ENCODE results near the gene KAT8. TPM values are rescaled to one million over a fixed set of nuclear protein-coding genes. Genes with fewer than 3 reads are reported as not detected.

KAT8 gene
- total RNA-seq, 4 donors from 2014 or later: 62.3 to 100 (median 69.8) TPM

GRCh38 chr16:31133046-31133501, 15.6 kb downstream of the KAT8 start:
- no peak overlapping the region for H3K27ac ChIP-seq
- no peak overlapping the region for H3K4me3 ChIP-seq
- 88% methylated on average over 6 of the region's 6 CpGs for WGBS
- no peaks in the 10 kb centered on the region for H3K9me3 ChIP-seq
- TF ChIP-seq EP300 (IDR thresholded peaks at IDR 0.05): no peak
- no peak for TF ChIP-seq CTCF (IDR thresholded peaks at IDR 0.05)
- no peak for TF ChIP-seq POLR2AphosphoS5 (IDR thresholded peaks at IDR 0.05)
- no peak for TF ChIP-seq POLR2A (IDR thresholded peaks at IDR 0.05)
- peaks cover 29% of the 10 kb centered on the region for H3K36me3 ChIP-seq
- no peaks in the 10 kb centered on the region for H3K27me3 ChIP-seq
- peaks cover 68% of the 10 kb centered on the region for H3K4me1 ChIP-seq
- no peak for DNase-seq (ENCODE audit: low spot score in 2 of 2)

- 29% methylated on average over 5 of the region's 5 CpGs for WGBS
- Histone ChIP-seq H3K27ac (no peak overlapping the region), H3K36me3 (peaks cover 26% of the 10 kb centered on the region), H3K4me3 (peak overlapping the region; percentile 52), H3K27me3 (no peaks in the 10 kb centered on the region), H3K4me1 (peaks cover 75% of the 10 kb centered on the region), H3K9me3 (no peaks in the 10 kb centered on the region)
- DNase-seq (ENCODE audit: low spot score in 2 of 2): no peak
- TF ChIP-seq EP300 (IDR thresholded peaks at IDR 0.05) (no peak), POLR2A (IDR thresholded peaks at IDR 0.05) (no peak), CTCF (IDR thresholded peaks at IDR 0.05) (no peak), POLR2AphosphoS5 (IDR thresholded peaks at IDR 0.05) (no peak)
Observed at GRCh38 chr16:31134091-31134571, 16.7 kb downstream of the KAT8 start.

- H3K27me3 ChIP-seq: no peaks in the 10 kb centered on the region
- peak overlapping the region; percentile 82 for H3K27ac ChIP-seq
- DNase-seq (ENCODE audit: low spot score in 2 of 2): no peak
- TF ChIP-seq POLR2AphosphoS5 (IDR thresholded peaks at IDR 0.05) (no peak), EP300 (IDR thresholded peaks at IDR 0.05) (no peak), CTCF (IDR thresholded peaks at IDR 0.05) (peak in 1 of 2 donors; percentile 12), POLR2A (IDR thresholded peaks at IDR 0.05) (no peak)
- H3K4me1 ChIP-seq: peaks cover 72% of the 10 kb centered on the region
- peaks cover 24% of the 10 kb centered on the region for H3K36me3 ChIP-seq
- H3K9me3 ChIP-seq: no peaks in the 10 kb centered on the region
- peak overlapping the region; percentile 52 for H3K4me3 ChIP-seq
- 23% methylated on average over 17 of the region's 18 CpGs for WGBS
Observed at GRCh38 chr16:31134625-31135534, 17.4 kb downstream of the KAT8 start.

- 39% methylated on average over 9 of the region's 22 CpGs for WGBS
- H3K9me3 ChIP-seq: no peaks in the 10 kb centered on the region
- peaks cover 69% of the 10 kb centered on the region for H3K4me1 ChIP-seq
- no peak for TF ChIP-seq POLR2AphosphoS5 (IDR thresholded peaks at IDR 0.05)
- no peak for TF ChIP-seq POLR2A (IDR thresholded peaks at IDR 0.05)
- TF ChIP-seq EP300 (IDR thresholded peaks at IDR 0.05): no peak
- no peak for TF ChIP-seq CTCF (IDR thresholded peaks at IDR 0.05)
- H3K27ac ChIP-seq: peak within 1 kb of the TSS; percentile 82
- H3K36me3 ChIP-seq: peaks cover 16% of the 10 kb centered on the region
- H3K4me3 ChIP-seq: peak within 1 kb of the TSS; percentile 52
- no peaks in the 10 kb centered on the region for H3K27me3 ChIP-seq
- no peak for DNase-seq (ENCODE audit: low spot score in 2 of 2)
Observed at GRCh38 chr16:31135535-31136286, 18.2 kb downstream of the KAT8 start, which contains the start of gene PRSS8. TSS of gene PRSS8 (minus strand) at chr16:31135727. CDS start at chr16:31135498, 229 bp downstream.

Data from suprapubic skin (tissue), 4 donors.